ENCODE measurements around the gene GJB3.
"Not testable (repeated sequence)": the region's sequence is repeated elsewhere in the genome, so short reads cannot be mapped to it uniquely, and the experiment has no call there.

The GJB3 gene

DNA sequence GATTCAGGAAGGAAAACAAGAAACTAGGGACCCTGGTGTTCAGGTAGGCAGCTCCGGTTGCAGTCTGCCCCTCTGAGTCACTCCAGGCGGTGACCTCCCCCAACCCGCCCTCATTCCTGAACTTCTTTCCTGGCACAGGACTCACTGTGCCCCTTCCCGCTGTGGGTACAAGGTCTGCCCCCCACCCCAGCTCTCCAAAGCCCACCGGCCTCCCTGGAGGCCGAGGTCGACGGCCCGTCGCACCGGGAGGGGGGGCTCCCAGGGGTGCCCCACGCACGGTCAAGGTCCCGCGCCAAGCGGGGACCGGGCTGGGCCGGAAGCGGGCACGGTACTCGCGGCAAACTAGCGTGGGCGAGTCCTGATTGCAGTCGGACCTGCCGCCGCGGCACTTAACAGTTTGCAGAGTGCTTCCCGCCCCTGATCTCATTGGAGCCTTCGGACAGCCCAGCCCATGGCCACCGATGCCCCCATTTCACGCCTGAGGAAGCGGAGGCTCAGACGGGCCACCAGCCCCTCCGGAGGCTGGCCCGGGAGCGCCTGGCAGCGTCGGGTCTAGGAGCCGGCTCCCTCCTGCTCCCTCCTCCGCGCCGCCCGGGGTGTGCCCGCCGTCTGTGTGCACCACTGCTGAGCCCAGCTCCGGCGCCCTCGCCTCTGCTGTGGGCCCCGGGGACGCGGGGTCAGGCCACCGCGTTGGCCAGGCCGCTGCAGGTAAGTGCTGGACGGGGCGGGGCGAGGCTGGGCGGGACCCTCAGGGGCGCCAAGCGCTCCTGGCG lies at the start of gene GJB3:
Gene GJB3, plus strand, starts transcription at position 144 of the 773 bp plus-strand sequence. CDS start 3,549 bp downstream, outside the sequence.
- DNase-seq (ENCODE audit: low read depth, low spot score), result no peak

DNA sequence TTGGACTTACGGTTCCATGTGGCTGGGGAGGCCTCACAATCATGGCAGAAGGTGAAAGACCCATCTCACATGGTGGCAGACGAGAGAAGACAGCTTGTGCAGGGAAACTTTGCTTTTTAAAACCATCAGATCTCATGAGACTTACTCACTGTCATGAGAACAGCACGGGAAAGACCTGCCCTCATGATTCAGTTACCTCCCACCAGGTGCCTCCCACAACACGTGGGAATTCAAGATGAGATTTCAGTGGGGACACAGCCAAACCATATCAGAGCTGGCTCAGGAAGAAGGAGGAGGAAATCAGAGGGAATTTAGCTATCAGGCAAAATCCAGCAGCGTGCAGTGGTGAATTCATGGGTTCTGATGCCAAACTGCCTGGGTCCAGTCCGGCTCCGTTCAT lies 48.2 kb upstream of the GJB3 start:
- not testable (repeated sequence) for DNase-seq (ENCODE audit: low read depth, low spot score)

DNA sequence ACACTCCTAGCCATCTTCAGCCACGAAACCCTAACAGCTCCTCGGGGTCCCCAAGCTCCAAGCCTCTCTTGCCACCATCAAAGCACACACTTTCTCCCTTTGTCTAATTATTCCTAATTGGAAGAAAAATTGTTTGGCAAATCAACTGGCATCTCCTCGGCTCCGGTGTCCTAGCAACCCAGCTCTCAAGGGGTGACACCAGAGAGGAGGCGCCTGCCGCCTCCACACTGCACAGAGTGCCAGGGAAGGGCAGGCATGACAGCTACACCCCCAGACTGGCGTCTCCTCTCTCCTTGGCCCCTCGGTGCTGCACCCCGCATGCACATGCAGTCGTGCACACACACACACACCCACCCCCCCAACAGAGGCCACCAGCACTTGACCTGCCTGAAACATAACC lies 44.3 kb upstream of the GJB3 start:
- DNase-seq (ENCODE audit: low read depth, low spot score), result no peak

DNA sequence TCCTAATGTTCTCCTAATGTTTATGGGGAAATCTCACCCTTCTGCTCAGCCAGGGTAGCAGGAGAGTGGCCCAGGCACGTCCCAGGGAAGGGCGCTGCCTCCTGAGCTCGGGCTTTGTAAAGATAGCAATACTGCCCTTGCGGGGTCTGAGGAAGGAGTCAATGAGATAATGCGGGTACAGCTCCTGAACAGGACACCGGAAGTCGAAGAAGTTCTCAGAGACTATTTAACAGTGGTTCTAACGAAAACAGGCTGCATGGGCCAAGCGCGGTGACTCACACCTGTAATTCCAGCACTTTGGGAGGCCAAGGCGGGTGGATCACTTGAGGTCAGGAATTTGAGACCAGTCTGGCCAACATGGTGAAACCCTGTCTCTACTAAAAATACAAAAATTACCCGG lies 43.8 kb upstream of the GJB3 start:
- not testable (repeated sequence) for DNase-seq (ENCODE audit: low read depth, low spot score)

DNA sequence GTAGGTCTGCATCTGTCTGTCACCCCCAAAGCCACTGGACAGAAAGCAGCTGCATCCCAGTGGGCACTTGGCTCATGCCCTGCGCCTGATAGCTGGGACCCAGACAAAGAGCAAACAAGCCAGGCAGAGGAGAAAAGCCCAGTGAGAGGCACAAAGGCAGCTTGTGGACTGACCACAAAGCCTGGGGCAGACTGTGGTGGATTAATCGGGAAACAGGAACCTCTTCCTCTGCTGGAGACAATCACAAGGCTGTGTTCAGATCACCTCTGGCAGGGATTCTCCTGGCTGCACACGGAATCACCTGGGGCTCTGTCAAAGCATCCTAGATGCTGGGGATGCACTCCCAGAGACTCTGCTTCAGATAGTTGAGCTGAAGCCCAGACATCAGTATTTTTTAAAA lies 41.4 kb upstream of the GJB3 start:
- DNase-seq (ENCODE audit: low read depth, low spot score), result no peak

DNA sequence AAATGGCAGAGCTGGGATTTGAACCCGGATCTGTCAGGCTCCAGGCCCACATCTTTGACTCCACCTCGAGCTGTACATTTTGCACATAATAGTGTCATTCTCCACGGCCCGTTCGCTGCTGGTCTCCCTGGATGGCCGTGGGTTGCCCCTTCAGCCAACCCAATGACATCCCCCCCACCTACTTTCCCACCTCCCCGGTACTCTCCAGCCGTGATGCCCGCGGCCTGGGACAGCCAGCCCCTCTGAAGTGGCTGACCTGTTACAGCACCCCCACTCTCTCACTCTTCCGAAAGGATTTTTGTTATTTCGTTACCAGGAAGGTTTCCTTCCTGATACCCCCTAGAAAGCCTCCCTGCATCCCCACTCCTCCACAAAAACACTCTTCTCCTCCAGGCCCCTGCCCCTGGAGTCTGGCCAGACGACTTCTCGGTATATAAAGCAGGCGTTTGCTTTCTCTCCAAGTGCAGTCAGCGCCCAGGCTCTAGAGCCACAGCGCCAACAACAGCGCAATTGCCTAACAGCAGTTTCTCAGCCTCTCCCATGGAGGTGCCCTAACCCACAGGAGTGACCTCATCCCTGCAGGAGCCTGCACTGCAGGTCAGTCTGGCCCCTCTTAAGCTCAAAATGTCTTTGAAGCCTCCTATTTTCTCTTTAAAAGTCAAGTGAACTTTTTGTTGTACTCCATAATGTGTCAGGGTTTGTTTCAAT lies 40.7 kb upstream of the GJB3 start:
- no peak for DNase-seq (ENCODE audit: low read depth, low spot score)

DNA sequence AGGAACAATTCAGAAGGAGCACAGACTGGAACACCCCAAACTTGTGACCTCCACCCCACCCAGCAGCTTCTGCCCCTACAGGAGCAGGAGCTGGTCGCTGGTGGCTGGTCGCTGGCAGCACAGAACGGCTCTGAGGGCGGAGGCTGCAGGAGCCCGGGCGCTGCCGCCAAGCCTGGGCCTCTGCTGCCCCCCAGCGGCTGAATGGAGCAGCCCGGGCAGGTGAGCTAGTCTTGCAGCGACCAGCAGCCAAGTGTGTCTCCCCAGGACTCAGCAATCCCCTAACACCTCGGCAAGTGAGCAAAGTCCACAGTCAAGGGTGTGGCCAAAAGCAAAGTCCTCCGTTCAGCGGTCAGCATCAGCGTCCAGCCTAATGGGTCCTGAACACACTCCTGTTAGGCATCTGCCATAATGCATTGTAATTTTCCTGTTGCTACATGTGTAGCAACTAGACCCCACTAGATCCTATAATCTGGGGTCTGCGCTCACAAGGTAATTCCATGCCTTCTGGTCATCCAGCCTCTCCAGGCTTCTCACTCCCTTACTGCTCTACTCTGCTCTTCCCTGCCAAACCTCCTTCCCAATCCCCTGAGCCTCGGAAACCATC lies 38.2 kb upstream of the GJB3 start:
- no peak for DNase-seq (ENCODE audit: low read depth, low spot score)

DNA sequence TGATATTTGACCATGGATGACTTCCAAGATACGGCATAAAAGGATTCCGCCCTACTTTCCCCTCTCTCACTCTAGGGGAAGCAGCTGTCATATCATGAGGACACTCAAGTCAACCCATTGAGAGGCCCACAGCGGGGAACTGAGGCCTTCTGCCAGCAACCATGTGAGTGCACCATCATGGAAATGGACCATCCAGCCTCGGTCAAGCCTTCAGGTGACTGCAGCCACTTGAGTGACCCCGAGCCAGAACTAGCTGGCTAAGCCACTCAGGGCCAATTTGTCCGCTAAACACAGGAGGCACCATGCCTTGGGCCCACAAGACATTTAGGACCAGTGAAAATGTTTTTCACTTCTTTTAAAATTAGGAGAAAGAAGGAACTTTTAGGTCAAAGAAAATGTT lies 37.2 kb upstream of the GJB3 start:
- no peak for DNase-seq (ENCODE audit: low read depth, low spot score)

DNA sequence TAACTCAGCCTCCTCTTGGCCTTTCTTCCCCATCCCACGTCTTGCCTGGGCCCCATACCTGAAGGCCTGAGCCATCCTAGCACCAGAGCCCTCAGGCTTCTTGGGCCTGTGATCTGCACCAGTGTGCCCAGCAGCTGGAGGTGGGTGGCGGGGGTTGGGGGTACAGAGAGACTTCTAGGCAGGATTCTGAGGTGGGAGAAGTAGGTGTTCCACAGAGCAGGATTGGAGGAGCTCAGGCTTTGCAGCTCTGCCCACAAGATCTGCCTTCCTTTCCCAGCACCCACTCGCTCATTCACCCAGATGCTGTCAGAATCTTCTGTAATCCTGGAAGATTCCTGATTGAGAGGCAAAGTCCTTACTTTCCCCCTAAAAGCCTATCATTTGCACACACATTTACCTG lies 36.2 kb upstream of the GJB3 start:
- no peak for DNase-seq (ENCODE audit: low read depth, low spot score)

DNA sequence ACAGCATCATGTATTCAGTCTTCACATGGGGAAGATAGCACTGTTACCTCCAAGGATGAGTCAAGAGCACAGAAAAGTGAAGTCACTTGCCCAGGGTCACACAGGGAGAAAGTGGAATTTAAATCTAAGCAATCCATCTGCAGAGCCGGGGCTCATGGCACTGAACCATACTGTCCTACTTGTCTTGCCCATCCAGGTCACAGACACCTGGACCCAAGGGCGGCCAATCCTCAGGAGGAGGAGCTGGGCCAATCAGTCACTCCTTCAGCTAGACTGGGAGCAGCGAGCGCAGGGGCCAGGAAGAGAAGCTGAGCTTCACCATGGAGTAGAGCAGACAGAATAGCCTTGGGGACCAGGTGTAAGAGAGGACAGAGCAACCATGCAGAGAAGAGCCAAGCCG lies 35.3 kb upstream of the GJB3 start:
- no peak for DNase-seq (ENCODE audit: low read depth, low spot score)

DNA sequence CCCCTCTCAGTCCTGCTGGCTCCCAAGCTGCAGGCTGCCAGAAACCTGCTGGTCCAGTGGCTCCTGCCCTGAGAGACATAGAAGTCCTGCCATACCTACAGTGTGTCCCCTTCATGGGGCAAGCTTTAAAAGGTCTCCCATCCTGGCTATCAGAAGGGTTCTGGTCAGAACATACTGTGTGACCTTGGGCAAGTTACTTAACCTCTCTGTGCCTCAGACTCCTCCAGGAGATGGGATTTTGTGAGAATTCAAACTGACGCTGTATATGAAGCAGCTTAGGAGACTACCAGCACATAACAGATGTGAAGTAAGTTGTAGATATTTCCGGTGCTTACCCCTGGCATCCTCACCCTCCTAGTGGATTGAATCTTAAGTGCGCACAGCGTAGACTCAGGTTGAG lies 34.9 kb upstream of the GJB3 start:
- DNase-seq (ENCODE audit: low read depth, low spot score), result no peak

DNA sequence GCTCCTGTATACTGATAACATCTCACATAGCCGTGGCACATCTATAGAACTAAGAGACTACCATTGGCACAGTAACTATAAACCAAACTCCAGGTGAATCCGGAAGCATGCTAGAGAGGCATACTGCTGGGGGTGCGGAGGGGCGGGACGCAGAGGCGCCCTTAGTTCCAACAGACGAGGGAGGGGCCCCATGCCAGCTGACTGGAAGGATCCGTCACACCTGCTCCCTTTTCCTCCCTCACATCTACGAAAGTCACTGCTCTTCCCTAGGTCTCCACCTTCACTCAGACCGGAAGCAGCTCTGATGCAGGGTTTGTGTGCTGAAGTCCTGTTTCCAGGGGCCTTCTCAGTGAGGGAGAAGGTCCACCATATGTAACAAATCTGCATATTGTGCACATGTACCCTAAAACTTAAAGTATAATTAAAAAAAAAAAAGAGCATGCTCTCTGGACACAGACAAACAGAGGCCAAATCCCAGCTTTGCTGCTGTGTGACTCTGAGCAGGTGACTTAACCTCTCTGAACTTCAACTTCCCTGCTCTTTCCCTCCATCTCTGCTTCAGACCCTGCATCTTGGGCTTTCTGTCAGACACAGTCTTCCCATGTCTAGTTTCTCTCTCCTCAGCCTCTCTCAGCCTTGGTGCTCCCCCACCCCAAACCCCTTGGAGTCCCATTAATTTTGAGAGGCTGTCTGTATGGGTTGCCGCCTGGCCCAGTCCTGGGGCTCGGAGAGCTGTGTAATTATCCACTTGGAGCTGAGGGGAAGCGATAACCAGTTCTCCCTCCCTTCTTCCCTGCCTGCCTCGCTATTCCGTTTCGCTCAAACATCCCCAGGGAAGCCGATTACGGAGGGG lies 34.0 kb upstream of the GJB3 start:
- no peak for DNase-seq (ENCODE audit: low read depth, low spot score)

DNA sequence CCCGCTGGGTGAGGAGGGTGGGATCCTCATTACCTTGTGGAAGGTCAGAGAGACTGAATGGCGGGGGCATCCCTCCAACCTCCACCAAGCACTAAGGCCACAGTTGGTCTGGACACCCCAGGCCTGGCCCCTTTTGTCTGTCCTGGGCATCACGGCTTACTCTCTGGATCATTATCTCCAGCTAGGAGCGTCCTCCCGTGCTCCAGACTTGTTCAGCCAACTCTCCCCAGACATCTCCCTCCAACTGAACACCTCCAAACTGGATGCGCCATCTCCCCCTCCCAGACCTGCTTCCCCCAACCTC lies 33.4 kb upstream of the GJB3 start:
- DNase-seq (ENCODE audit: low read depth, low spot score), result no peak

DNA sequence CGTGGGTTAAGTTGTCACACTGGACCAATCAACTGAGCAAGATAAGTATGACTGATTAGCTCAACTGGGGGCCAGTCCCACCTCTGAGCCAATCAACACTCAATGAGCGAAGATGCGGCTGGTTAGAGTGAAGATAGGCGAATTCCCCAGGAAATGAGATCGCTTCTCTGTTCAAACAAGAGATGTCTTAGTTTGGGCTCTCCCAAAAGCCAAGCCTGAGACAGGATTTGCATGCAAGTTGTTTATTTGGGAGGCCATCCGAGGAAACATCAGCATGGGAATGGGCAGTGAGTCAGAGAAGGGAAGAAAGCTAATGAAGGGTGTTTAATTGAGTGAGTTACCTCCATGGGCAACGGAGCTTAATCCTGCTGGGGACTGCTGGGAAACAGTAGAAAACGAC lies 31.0 kb upstream of the GJB3 start:
- DNase-seq (ENCODE audit: low read depth, low spot score), result no peak

DNA sequence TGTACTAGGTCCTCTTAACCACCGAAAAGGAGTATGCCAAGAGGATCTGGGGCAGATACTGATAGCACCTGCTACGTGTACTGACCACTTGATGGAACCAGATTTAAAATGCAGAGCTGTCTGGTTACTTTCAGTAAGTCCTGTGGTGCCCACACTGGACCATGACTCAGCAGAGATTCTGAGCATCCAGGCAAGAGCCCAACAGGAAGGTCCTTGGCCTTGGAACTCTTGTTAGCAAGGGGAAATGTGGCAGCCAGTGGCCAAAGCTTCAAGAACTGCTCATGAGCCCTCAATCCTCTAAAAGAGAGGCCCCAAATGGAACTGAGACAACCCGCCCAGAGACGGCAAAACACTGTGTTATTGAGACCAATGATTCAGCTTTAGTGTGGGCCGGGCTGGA lies 30.4 kb upstream of the GJB3 start:
- no peak for DNase-seq (ENCODE audit: low read depth, low spot score)

DNA sequence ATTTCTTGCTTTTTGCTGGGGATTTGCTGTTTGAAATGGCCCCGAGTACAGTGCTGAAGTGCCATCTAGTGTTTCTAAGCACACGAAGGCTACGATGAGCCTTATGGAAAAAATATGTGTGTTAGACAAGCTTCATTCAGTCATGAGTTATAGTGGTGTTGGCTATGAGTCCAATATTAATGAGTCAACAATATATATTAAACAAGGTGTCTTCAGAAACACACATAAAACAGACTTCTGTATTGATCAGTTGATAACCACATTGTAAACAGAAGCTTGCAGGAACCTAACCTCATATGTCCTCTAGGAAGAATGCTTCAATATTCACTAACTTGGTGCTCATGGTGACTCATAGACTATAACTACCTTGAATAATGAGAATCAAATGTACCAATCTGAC lies 27.9 kb upstream of the GJB3 start:
- no peak for DNase-seq (ENCODE audit: low read depth, low spot score)

DNA sequence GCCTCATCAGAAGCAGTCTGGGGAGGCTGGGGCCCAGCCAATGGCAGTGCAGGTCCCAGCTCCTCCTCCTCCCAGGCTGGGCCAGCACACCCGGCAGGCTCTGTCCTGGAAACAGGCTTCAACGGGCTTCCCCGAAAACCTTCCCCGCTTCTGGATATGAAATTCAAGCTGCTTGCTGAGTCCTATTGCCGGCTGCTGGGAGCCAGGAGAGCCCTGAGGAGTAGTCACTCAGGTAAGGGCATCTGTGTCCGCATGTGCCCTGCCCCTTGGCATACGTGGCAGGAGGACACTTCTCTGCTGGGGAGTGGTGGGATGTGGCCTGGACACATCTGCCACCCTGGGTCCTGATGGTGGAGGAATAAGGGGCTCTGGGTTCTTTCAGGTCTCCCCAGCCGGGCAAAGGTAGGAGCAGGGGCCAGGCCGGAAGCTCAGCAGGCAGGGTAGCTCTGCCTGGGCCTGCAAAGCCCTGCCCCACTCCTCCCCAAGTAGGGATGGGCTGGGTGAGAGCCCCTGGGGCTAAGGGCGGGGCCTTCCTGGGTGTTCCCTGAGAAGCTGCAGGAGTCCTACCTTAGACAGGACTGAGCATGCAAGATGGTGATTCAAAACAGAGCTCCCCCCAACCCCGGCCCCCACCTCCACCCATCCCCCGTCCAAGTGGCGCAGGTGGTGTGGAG lies 25.9 kb upstream of the GJB3 start, which contains the start of gene GJB5:
Gene GJB5, plus strand, starts transcription at position 84 of the 674 bp plus-strand sequence. CDS start 2,284 bp downstream, outside the sequence.
- DNase-seq (ENCODE audit: low read depth, low spot score), result no peak

DNA sequence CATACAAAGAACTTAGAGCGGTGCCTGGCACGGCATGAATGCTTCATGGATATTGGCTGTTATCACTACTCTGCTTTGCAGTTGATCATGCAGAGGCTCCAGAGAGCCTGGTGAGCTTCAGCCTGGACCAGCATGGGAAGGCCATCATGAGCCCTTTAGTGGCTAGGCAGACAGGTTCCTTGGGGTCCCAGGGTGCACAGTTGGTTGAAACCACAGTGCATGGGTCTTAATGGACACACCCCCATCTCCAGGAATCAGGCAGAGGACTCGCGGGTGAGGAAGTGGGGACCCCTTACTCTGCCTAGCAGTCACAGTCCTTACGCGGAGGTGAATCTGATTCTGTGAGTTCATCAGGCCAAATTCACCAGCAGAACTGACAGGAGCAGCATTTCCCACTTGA lies 25.1 kb upstream of the GJB3 start:
- DNase-seq (ENCODE audit: low read depth, low spot score), result no peak

DNA sequence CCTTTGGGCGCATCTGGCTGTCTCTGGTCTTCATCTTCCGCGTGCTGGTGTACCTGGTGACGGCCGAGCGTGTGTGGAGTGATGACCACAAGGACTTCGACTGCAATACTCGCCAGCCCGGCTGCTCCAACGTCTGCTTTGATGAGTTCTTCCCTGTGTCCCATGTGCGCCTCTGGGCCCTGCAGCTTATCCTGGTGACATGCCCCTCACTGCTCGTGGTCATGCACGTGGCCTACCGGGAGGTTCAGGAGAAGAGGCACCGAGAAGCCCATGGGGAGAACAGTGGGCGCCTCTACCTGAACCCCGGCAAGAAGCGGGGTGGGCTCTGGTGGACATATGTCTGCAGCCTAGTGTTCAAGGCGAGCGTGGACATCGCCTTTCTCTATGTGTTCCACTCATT lies 23.6 kb upstream of the GJB3 start:
- no peak for DNase-seq (ENCODE audit: low read depth, low spot score)

DNA sequence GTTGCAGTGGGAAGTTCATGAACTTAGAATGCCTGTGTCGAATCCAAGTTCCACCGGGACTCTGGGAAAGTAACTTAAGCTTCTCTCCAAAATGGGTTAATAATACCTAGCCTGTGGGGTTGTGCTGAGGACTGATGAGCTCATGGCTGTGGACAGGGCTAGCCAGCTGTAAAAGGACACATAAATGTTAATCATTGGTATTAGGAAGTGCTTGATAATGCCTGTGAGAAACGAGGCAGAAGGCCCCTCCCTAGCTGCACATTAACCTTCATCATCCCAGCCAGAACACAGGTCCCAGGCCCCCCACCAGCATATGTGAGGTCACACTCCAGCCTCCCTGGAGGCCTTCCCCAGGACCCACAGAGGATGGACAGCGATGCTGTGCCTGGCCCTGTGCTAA lies 22.3 kb upstream of the GJB3 start:
- no peak for DNase-seq (ENCODE audit: low read depth, low spot score)
